Measurements from ENCODE around the gene PRRG2.

DNA sequence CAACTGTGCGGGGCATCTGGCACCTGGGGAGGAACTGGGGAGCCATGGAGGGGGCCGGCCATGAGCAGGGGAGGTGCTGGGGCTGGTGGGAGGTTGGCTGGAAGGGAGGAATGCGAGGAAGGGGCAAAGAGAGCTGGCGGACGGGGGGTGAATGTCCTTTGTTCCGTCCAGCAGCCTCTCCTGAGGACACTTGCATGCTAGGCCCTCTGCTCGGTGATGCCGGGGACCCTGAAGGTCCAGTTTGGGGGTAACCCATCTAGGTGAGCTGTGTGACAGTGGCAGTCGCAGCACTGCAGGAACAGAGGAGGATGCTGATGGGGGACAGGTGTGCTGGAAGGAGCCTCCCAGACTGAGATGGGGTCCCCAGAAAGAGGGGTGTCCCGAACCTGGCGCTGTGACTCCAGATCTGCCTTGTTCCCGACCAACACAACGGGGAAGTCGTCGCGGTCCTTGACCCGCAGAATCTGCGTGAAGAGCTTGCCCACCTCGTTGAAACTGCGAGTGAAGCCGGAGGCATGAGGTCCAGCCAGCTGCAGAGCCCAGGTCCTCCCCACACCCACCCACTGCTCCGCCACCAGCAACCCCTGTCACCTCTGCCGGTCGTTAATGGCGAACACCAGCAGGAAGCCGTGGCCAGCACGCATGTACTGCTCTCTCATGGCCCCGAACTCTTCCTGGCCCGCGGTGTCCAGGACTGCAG lies 55.3 kb downstream of the PRRG2 start:
- TF ChIP-seq EZH2phosphoT487 (IDR thresholded peaks at IDR 0.05; ENCODE audit: borderline replicate concordance, low read length), result no peak
- TF ChIP-seq, protein P1, sequence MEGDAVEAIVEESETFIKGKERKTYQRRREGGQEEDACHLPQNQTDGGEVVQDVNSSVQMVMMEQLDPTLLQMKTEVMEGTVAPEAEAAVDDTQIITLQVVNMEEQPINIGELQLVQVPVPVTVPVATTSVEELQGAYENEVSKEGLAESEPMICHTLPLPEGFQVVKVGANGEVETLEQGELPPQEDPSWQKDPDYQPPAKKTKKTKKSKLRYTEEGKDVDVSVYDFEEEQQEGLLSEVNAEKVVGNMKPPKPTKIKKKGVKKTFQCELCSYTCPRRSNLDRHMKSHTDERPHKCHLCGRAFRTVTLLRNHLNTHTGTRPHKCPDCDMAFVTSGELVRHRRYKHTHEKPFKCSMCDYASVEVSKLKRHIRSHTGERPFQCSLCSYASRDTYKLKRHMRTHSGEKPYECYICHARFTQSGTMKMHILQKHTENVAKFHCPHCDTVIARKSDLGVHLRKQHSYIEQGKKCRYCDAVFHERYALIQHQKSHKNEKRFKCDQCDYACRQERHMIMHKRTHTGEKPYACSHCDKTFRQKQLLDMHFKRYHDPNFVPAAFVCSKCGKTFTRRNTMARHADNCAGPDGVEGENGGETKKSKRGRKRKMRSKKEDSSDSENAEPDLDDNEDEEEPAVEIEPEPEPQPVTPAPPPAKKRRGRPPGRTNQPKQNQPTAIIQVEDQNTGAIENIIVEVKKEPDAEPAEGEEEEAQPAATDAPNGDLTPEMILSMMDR (IDR thresholded peaks at IDR 0.05; ENCODE audit: low read depth, low read length, poor library complexity, severe bottlenecking), result no peak

Data from DOHH2 (cell line).